ENCODE measurements around the gene DEFB123. TPM values are rescaled to one million over a fixed set of nuclear protein-coding genes. Genes with fewer than 3 reads are reported as not detected.

DEFB123 gene
- total RNA-seq, 3 donors from 2014 or later, result not detected

GRCh38 chr20:31485450-31486339 lies 45.3 kb downstream of the DEFB123 start:
- no peak for TF ChIP-seq CTCF (IDR thresholded peaks at IDR 0.05)
- TF ChIP-seq POLR2AphosphoS5 (IDR thresholded peaks at IDR 0.05), result no peak
- TF ChIP-seq POLR2A (IDR thresholded peaks at IDR 0.05), result no peak
- peak in 1 of 2 donors; percentile 20 for DNase-seq (ENCODE audit: low spot score in 2 of 2)
- peak overlapping the region; percentile 23 to 63 (median 27) for H3K4me3 ChIP-seq
- intact Hi-C loops (cut with DNase I; ENCODE audit: low total_unique reads), result no loop called here
- H3K27me3 ChIP-seq, result no peaks in the 10 kb centered on the region
- H3K27ac ChIP-seq, result peak overlapping the region; percentile 76 to 90
- H3K9me3 ChIP-seq, result no peaks in the 10 kb centered on the region
- H3K4me1 ChIP-seq, result no peaks in the 10 kb centered on the region
- no peaks in the 10 kb centered on the region for H3K36me3 ChIP-seq

DNA sequence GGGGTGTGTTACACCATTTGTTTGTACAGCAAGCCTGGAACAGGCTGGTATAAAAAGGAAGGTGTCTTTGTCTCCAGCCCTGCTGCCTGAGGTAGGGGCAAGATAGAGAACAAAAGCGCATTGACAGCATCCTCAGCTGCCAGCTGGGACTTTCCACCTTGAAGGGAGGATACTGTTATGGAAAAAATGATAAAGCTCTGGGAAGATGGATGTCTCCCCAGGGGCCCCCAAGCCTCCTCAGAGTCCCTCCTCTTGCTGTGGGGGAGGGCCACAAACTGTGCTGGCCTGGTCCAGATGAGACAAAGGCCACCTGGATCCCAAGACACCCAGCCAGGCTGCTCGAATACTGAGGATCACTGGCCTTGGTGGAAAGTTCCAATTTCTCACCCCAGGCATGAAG lies 47.7 kb downstream of the DEFB123 start:
- Histone ChIP-seq H3K36me3 (no peaks in the 10 kb centered on the region), H3K27ac (peak overlapping the region in 1 of 2 donors; percentile 1), H3K27me3 (no peaks in the 10 kb centered on the region), H3K4me3 (no peak overlapping the region), H3K9me3 (no peaks in the 10 kb centered on the region), H3K4me1 (no peaks in the 10 kb centered on the region)
- DNase-seq (ENCODE audit: low spot score in 2 of 2), result no peak
- intact Hi-C loops (cut with DNase I; ENCODE audit: low total_unique reads), result no loop called here
- TF ChIP-seq POLR2A (IDR thresholded peaks at IDR 0.05) (no peak), CTCF (IDR thresholded peaks at IDR 0.05) (no peak), POLR2AphosphoS5 (IDR thresholded peaks at IDR 0.05) (no peak)

DNA sequence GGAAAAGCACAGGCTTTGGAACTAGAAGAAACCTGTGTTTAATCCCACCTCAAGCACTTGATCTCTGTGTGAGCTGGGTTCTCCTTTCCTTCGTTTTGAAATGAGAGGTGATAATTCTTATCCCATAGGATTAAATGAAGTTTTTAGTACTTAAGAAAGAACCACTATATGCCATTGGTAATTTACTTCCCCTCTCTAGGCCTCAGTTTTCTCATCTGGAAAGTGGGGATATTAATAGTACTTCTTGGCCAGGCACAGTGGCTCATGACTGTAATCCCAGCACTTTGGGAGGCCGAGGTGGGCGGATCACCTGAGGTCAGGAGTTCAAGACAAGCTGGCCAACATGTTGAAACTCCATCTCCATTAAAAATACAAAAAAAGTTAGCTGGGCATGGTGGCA lies 48.7 kb downstream of the DEFB123 start:
- TF ChIP-seq POLR2A (IDR thresholded peaks at IDR 0.05) (no peak), CTCF (IDR thresholded peaks at IDR 0.05) (no peak), POLR2AphosphoS5 (IDR thresholded peaks at IDR 0.05) (no peak)
- no peak overlapping the region for H3K27ac ChIP-seq

GRCh38 chr20:31490752-31491151 lies 50.3 kb downstream of the DEFB123 start:
- H3K36me3 ChIP-seq, result no peaks in the 10 kb centered on the region
- no peak overlapping the region for H3K27ac ChIP-seq
- DNase-seq (ENCODE audit: low spot score in 2 of 2), result no peak
- no peak for TF ChIP-seq CTCF (IDR thresholded peaks at IDR 0.05)
- TF ChIP-seq POLR2A (IDR thresholded peaks at IDR 0.05), result no peak
- no peak for TF ChIP-seq POLR2AphosphoS5 (IDR thresholded peaks at IDR 0.05)
- H3K27me3 ChIP-seq, result no peaks in the 10 kb centered on the region
- H3K9me3 ChIP-seq, result no peaks in the 10 kb centered on the region
- intact Hi-C loops (cut with DNase I; ENCODE audit: low total_unique reads), result no loop called here
- no peak overlapping the region for H3K4me3 ChIP-seq
- no peaks in the 10 kb centered on the region for H3K4me1 ChIP-seq

More for the DNA sequence above, 48.7 kb downstream of the DEFB123 start:
- H3K4me3 ChIP-seq, result no peak overlapping the region
- no peaks in the 10 kb centered on the region for H3K36me3 ChIP-seq
- H3K9me3 ChIP-seq, result no peaks in the 10 kb centered on the region
- no peaks in the 10 kb centered on the region for H3K27me3 ChIP-seq
- intact Hi-C loops (cut with DNase I; ENCODE audit: low total_unique reads), result no loop called here
- DNase-seq (ENCODE audit: low spot score in 2 of 2), result no peak
- no peaks in the 10 kb centered on the region for H3K4me1 ChIP-seq

GRCh38 chr20:31494131-31494530 lies 53.7 kb downstream of the DEFB123 start:
- DNase-seq (ENCODE audit: low spot score in 2 of 2), result no peak
- H3K4me1 ChIP-seq, result no peaks in the 10 kb centered on the region
- TF ChIP-seq POLR2A (IDR thresholded peaks at IDR 0.05) (no peak), POLR2AphosphoS5 (IDR thresholded peaks at IDR 0.05) (no peak), CTCF (IDR thresholded peaks at IDR 0.05) (peak in 1 of 3 donors; percentile 16)
- intact Hi-C loops (cut with DNase I; ENCODE audit: low total_unique reads), result no loop called here
- H3K27me3 ChIP-seq, result no peaks in the 10 kb centered on the region
- H3K9me3 ChIP-seq, result no peaks in the 10 kb centered on the region
- H3K36me3 ChIP-seq, result no peaks in the 10 kb centered on the region
- no peak overlapping the region for H3K27ac ChIP-seq
- no peak overlapping the region for H3K4me3 ChIP-seq
